C4-2B (cell line): ENCODE results near the gene COX17.

ENCODE experiments used
- H3K27ac ChIP-seq: fragments of 450-650 bp; 2 replicates; pipeline ENCODE4 v1.5.1; 2017
- ZFX ChIP-seq: fragments of 450-650 bp; IDR thresholded peaks from 2 replicates; pipeline ENCODE4 v1.6.1; 2017
- TF ChIP-seq, protein P1 (sequence below): fragments of 450-650 bp; conservative IDR thresholded peaks from 2 replicates; pipeline ENCODE4 v1.5.1; 2017; ENCODE audit warnings: mild to moderate bottlenecking

The COX17 gene

DNA sequence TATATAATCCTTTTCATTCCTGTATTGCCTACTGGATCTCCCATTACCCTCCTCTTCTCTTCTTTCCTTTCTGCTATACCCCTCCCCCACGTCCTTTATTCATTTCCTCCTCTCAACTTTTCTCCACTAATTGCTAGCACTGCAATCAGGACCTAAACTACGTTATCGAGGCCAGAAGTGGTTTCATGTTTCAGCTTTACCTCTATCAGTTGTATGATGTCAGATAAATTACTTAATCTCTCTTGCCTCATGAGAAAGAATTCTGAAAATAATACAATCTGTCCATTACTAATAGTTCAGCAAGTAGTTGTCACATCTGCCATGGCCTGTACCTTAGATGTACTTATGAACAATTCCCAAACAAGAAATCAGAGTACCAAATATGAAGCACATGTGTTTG is 27.4 kb downstream of the COX17 start:
- H3K27ac ChIP-seq, result no peak overlapping the region
- no peak for TF ChIP-seq ZFX
- TF ChIP-seq, protein P1, sequence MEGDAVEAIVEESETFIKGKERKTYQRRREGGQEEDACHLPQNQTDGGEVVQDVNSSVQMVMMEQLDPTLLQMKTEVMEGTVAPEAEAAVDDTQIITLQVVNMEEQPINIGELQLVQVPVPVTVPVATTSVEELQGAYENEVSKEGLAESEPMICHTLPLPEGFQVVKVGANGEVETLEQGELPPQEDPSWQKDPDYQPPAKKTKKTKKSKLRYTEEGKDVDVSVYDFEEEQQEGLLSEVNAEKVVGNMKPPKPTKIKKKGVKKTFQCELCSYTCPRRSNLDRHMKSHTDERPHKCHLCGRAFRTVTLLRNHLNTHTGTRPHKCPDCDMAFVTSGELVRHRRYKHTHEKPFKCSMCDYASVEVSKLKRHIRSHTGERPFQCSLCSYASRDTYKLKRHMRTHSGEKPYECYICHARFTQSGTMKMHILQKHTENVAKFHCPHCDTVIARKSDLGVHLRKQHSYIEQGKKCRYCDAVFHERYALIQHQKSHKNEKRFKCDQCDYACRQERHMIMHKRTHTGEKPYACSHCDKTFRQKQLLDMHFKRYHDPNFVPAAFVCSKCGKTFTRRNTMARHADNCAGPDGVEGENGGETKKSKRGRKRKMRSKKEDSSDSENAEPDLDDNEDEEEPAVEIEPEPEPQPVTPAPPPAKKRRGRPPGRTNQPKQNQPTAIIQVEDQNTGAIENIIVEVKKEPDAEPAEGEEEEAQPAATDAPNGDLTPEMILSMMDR, result no peak

DNA sequence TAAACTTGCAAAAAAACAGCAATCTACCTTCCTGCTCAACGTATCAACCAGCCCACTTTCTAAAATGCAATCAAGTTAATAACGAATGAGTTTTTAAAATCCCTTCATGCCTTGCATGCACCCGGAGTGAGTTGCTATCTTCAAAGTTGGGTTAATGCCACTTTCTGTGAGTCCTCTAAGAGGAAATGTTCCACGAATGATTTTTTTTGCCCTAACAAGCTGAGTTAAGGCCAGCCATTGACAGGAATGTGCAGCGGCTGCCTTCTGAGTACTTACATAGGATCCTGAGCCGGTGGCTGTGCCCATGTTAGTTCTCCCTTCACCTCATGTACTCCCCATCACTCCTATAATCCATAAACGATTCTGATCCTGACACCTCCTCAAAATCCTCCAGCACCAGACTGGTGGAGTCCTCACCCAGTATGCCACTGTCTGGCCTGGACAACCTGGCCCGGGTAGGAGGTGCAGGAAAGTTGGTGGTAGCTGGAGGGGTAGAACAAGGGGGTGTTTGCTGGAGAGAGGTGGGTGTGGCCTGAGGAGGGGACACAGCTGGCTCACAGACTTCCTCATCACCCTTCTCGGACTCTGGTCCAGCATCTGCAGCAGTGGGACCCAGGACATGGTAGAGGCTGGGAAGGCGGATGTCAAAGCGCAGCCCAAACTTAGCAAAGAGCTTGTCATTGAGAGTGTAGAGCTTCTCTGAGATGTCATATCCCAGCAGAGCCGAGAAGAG is 29.2 kb downstream of the COX17 start:
- no peak for TF ChIP-seq ZFX
- H3K27ac ChIP-seq, result no peak overlapping the region

DNA sequence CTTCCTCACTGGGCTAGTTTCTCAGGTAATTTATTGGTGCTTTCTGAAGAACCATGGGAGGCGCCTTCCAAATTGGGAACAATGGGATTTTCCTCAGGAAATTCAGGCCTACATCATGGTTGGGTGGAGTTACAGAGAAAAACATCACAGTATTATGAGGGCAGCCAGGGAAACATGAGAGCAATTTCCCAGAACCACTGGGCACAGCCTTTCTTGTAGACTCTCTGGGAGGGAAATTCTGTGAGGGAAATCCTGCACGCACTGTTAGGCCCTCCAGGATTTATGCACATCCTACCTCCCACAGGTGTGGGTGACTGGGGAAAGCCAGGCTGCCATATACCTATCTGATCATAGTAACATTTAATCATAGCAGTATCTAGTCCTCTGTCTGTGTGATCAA is 30.0 kb downstream of the COX17 start:
- TF ChIP-seq ZFX, result no peak
- TF ChIP-seq, protein P1, result no peak
- H3K27ac ChIP-seq, result no peak overlapping the region

DNA sequence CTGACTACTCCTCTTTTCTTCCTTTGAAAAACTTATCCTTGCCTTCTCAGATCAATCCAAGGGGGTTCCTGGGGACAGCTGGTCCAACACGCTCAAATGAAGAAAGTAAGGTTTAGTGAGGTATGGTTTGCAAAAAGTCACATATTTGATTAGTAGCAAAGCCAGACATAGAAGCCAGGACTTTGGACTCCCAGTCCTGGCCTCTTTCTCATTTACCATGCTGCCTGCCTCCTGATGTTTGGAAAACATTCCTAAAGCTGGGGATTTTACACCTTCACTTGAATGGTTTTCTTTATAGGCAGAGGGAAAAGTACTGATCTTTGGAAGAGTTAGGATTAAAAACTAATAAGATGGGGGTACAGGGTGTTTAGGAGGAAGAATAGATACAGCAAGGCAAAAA is 31.4 kb downstream of the COX17 start:
- H3K27ac ChIP-seq, result no peak overlapping the region
- TF ChIP-seq ZFX, result no peak
- TF ChIP-seq, protein P1, result no peak

DNA sequence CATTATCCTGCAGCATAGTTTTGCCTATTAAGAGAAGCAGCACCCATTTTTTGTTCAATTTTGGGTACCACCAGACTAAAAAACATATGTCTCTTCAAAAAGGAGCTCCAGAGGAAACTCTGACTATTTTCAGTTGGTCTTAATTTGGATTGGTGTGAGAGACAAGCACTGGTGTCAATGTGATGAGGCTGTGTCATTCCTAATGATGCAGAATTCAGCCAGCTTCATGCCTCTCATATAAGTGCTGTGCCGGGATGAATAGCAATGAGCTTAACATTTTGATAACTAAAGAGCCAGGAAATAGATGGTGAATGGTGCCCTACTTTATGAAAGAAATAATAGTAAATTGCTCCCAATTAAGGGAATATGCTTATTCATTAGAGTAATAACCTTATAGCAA is 32.7 kb downstream of the COX17 start:
- TF ChIP-seq ZFX, result no peak
- H3K27ac ChIP-seq, result no peak overlapping the region

DNA sequence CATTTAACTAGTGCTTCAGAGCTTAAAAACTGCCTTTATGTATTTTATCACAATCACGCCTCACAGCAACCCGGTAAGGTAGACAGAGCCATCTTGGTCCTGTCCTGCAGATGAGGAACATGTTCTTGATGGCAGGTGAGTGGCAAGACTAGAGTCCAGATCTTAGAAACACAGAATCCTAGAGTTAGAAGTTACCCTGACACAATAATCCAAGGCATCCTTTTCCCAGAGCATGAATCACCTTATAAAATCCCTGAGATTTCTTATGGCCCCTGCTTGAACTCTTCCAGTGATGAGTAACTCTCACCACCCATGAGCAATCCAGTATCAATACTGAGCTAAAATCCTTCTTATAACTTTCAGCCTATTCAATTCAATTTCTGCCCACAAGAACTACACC is 33.7 kb downstream of the COX17 start:
- TF ChIP-seq ZFX, result no peak
- TF ChIP-seq, protein P1, result no peak
- no peak overlapping the region for H3K27ac ChIP-seq

DNA sequence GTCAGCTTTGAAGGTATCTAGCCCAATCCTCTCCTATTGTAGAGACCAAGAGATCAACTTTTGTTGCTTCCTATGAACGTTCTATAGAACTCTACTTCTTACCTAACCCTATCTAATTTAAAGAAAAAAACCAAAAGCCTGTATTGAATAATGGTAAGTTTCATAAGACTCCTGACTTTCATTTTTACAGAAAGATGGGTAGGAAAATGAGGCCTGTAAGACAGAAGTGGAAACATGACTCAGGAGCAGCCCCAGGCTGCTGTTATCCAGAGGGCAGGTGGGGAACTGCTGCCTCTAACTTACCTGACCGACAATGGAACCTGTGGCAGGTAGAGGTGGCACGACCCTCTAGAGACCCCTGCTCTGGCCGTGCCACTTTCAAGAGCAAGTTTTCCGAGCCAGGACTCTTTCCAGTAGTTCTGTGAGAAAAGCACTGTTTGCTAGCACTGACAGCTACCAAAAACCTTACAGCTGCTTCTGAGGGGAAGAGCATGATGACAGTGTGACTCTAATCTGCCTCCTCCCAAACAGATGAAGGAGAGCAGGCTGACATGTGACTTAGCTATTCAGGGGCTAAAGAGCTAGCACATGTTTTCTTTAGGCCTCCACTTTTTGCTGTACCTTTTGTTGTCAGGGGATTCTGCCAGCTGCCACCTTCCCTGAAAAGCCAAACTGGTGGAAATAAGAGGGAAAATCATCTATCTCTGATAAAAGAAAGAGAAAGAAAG is 34.3 kb downstream of the COX17 start:
- no peak overlapping the region for H3K27ac ChIP-seq
- TF ChIP-seq ZFX, result no peak
- TF ChIP-seq, protein P1, result no peak

DNA sequence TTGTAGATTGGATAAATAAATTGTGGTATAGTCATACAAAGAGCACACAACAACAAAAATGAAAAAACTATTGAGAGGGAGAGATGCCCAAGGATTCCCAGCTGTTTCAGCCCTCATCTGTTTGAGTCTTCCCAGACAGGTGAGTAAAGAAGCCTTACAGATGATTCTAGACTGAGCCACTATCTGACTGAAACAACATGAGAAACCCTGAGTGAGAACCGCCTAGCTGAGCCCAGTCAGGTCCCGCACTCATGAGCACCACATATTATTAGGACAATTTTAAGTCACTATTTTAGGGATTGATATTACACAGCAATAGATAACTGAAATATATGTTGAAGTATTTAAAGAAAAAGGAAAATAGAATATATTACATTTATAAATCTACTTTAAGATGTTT is 35.8 kb downstream of the COX17 start:
- no peak overlapping the region for H3K27ac ChIP-seq
- TF ChIP-seq, protein P1, result no peak
- no peak for TF ChIP-seq ZFX
